Mammary epithelial cell (primary cell): ENCODE measurements around the gene PLA2R1.

Source experiments
- CTCF ChIP-seq, 2 donors: IDR thresholded peaks in 1 of 2; conservative IDR thresholded peaks in 1 of 2; 2 replicates each; pipeline ENCODE4 v1.5.1; 2011 to 2012; ENCODE audit warnings: inconsistent platforms in 2 of 2, low read length in 2 of 2, mild to moderate bottlenecking in 2 of 2, control low read depth in 1 of 2, low read depth in 1 of 2; ENCODE audit not compliant: insufficient read depth in 1 of 2; ENCODE audit errors: extremely low read depth in 1 of 2
- EZH2 ChIP-seq: IDR thresholded peaks from 2 replicates; pipeline ENCODE4 v1.6.1; 2012; ENCODE audit warnings: low read length, inconsistent platforms, borderline replicate concordance

- TF ChIP-seq CTCF (conservative IDR thresholded peaks at IDR 0.05 in 1 of 2, IDR thresholded peaks at IDR 0.05 in 1 of 2; ENCODE audit: extremely low read depth in 1 of 2, insufficient read depth in 1 of 2, low read depth in 1 of 2, low read length in 2 of 2), result no peak
- TF ChIP-seq EZH2, result no peak
Measured at GRCh38 chr2:160096409-160096808, 34.0 kb upstream of the PLA2R1 start.
